ENCODE results near the gene ZNF205. TPM values are rescaled to one million over a fixed set of nuclear protein-coding genes. Genes with fewer than 3 reads are reported as not detected.

Gene ZNF205
- total and polyA plus RNA-seq, 8 donors, result 0.87 to 27.5 (median 12.9) TPM

DNA sequence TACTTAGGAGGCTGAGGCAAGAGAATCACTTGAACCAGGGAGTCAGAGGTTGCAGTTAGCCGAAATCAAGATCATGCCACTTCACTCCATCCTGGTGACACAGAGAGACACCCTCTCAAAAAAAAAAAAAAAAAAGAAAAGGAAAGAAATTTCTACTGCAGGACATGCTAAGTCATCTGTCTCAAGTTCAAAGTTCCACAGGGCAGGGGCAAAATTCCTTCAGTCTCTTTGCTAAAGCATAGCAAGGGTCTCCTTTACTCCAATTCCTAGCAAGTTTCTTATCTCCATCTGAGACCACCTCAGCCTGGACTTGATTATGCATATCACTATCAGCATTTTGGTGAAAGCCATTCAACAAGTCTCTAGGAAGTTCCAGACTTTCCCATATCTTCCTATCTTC lies 27.9 kb upstream of the ZNF205 start:
- H3K9me3 ChIP-seq, result no peaks in the 10 kb centered on the region
- intact Hi-C loops (cut with DNase I; ENCODE audit: low total_unique reads), result no loop called here
- peaks cover 0 to 7% (median 0%) of the 10 kb centered on the region in 3 donors for H3K27me3 ChIP-seq
- H3K4me1 ChIP-seq, result peaks cover 0 to 25% (median 7%) of the 10 kb centered on the region in 4 donors
- TF ChIP-seq, protein P1, sequence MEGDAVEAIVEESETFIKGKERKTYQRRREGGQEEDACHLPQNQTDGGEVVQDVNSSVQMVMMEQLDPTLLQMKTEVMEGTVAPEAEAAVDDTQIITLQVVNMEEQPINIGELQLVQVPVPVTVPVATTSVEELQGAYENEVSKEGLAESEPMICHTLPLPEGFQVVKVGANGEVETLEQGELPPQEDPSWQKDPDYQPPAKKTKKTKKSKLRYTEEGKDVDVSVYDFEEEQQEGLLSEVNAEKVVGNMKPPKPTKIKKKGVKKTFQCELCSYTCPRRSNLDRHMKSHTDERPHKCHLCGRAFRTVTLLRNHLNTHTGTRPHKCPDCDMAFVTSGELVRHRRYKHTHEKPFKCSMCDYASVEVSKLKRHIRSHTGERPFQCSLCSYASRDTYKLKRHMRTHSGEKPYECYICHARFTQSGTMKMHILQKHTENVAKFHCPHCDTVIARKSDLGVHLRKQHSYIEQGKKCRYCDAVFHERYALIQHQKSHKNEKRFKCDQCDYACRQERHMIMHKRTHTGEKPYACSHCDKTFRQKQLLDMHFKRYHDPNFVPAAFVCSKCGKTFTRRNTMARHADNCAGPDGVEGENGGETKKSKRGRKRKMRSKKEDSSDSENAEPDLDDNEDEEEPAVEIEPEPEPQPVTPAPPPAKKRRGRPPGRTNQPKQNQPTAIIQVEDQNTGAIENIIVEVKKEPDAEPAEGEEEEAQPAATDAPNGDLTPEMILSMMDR (IDR thresholded peaks at IDR 0.05), result no peak
- TF ChIP-seq EP300 (IDR thresholded peaks at IDR 0.05) (no peak), POLR2A (IDR thresholded peaks at IDR 0.05) (no peak), POLR2AphosphoS5 (IDR thresholded peaks at IDR 0.05) (no peak)
- no peaks in the 10 kb centered on the region for H3K36me3 ChIP-seq
- no peak overlapping the region for H3K27ac ChIP-seq
- WGBS, 5 donors, result 85 to 96% (median 90%) methylated on average over 1 of the region's 1 CpG
- no peak for DNase-seq
- no peak overlapping the region for H3K4me3 ChIP-seq

DNA sequence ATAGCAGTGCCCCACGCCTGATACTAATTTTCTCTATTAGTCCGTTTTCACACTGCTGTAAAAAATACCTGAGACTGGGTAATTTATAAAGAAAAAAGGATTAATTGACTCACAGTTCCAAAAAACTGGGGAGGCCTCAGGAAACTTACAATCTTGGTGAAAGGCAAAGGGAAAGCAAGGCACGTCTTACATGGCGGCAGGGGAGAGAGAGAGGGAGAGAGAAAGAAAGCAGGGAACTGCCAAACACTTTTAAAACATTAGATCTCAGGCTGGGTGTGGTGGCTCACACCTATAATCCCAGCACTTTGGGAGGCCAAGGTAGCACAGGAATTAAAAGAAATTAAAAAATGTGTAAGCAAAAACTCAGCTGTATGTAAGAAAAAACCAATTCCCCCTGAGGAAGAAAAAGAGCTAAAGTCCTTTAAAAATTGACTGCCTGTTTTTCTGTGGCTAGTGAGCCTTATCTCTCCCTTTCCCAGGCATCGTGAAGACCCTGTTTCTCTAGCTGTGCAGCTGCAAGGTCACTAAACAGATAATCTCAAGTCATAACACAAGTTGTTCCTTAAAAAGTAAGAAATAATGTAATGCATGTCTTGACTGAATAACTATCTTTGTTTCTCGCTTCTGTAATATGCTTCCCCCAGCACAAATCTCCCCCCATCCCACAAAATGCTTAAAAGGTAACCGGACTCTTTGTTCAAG lies 27.3 kb upstream of the ZNF205 start:
- H3K36me3 ChIP-seq, result no peaks in the 10 kb centered on the region
- no peak overlapping the region for H3K4me3 ChIP-seq
- intact Hi-C loops (cut with DNase I; ENCODE audit: low total_unique reads), result no loop called here
- H3K27ac ChIP-seq, result no peak overlapping the region
- H3K27me3 ChIP-seq, result peaks cover 0 to 7% (median 0%) of the 10 kb centered on the region in 3 donors
- TF ChIP-seq EP300 (IDR thresholded peaks at IDR 0.05), result no peak
- TF ChIP-seq, protein P1 (IDR thresholded peaks at IDR 0.05), result no peak
- no peak for TF ChIP-seq POLR2A (IDR thresholded peaks at IDR 0.05)
- no peak for TF ChIP-seq POLR2AphosphoS5 (IDR thresholded peaks at IDR 0.05)
- H3K9me3 ChIP-seq, result no peaks in the 10 kb centered on the region
- H3K4me1 ChIP-seq, result peaks cover 0 to 25% (median 7%) of the 10 kb centered on the region in 4 donors
- WGBS, 5 donors, result 75 to 83% (median 78%) methylated on average over 7 of the region's 7 CpGs
- DNase-seq, result no peak

DNA sequence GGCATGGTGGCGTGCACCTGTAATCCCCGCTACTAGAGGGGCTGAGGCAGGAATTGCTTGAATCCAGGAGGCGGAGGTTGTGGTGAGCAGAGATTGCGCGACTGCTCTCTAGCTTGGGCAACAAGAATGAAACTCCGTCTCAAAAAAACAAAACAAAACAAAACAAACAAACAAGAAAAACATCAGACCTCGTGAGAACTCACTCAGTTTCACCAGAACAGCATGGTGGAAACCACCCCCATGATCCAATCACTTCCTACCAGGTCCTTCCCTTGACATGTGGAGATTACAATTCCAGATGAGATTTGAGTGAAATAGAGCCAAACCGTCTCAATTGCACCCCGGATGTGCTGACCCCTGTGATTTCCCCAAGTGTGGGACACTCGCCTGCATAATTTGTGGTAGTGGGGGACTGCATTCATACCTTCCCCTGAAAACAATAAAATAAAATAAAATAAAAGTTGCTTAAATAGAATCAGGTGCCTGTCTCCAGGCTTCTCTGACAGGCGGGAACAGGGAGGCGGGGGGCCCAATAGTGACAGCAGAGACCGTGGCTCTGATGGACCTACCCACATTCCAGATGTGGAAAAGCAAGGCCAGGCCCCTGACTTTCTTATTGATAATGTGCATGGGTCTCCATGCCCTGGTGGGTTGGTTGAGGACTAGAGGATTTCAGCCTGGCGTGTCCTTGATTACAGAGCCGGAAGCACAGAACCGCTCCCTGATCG lies 26.4 kb upstream of the ZNF205 start:
- 82 to 85% (median 83%) methylated on average over 17 of the region's 17 CpGs for WGBS, 5 donors
- intact Hi-C loops (cut with DNase I; ENCODE audit: low total_unique reads), result no loop called here
- H3K36me3 ChIP-seq, result no peaks in the 10 kb centered on the region
- peaks cover 0 to 7% (median 0%) of the 10 kb centered on the region in 3 donors for H3K27me3 ChIP-seq
- H3K4me3 ChIP-seq, result peak overlapping the region; percentile 9 to 28 (median 23)
- no peaks in the 10 kb centered on the region for H3K9me3 ChIP-seq
- TF ChIP-seq POLR2A (IDR thresholded peaks at IDR 0.05), result no peak
- DNase-seq, result no peak
- peak overlapping the region in 3 of 5 donors; percentile 23 to 69 (median 60) for H3K27ac ChIP-seq
- peaks cover 0 to 25% (median 7%) of the 10 kb centered on the region in 4 donors for H3K4me1 ChIP-seq

DNA sequence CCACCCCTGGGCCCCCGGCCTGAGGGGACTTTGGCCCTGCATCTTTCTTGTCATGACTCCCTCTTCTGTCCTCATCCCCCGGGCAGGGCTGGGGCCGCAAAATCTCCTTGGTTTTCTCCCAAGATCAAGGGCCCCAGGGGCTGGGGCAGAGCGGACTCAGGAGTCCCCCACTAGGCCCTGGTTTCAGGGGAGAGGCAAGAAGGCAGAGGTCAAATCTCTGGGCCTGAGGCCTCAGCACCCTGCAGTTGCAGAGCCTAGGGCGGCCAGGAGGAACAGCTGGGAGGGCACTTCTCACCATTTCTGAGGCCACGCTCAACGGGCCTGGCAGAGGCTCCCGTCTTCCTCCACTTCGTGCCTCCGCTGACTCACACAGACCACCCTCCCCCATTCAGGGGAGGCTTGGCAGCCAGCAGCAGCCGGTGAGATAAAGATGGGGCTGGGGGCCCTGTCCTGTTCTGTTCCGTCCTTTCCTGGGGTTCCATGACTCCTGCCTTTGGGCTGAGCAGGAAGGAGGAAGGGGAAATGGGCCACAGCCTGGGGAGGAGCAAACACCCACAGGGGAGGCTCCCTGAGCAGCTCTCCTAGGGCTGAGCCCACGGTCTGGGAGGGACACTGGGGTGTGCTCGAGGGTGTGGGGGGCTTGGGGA lies 25.7 kb upstream of the ZNF205 start:
- TF ChIP-seq, protein P1 (IDR thresholded peaks at IDR 0.05), result no peak
- TF ChIP-seq POLR2AphosphoS5 (IDR thresholded peaks at IDR 0.05) (no peak), POLR2A (IDR thresholded peaks at IDR 0.05) (no peak), EP300 (IDR thresholded peaks at IDR 0.05) (no peak)
- 65 to 79% (median 72%) methylated on average over 13 to 14 of the region's 14 CpGs for WGBS, 5 donors
- Histone ChIP-seq H3K27me3 (peaks cover 0 to 12% (median 0%) of the 10 kb centered on the region in 3 donors), H3K9me3 (no peaks in the 10 kb centered on the region), H3K4me1 (peaks cover 0 to 25% (median 7%) of the 10 kb centered on the region in 4 donors), H3K4me3 (peak overlapping the region; percentile 9 to 28 (median 23)), H3K36me3 (no peaks in the 10 kb centered on the region), H3K27ac (peak overlapping the region; percentile 3 to 69 (median 53))
- intact Hi-C loops (cut with DNase I; ENCODE audit: low total_unique reads), result no loop called here
- DNase-seq, result peak in 1 of 2 donors; percentile 37
